WTC11 (cell line): ENCODE measurements around the gene APCDD1. TPM values are rescaled to one million over a fixed set of nuclear protein-coding genes. Genes with fewer than 3 reads are reported as not detected.

Experiments
- ATAC-seq: fragments of 200-7000 bp; cut with Tn5 transposase; 2 replicates; pipeline ENCODE4 v1.10.0; 2021; ENCODE audit warnings: mild to moderate bottlenecking, moderate library complexity
- CTCF ChIA-PET: fragments of 300-600 bp; sonication (Branson Sonifier 250); formaldehyde crosslinking; loops from one replicate; lab custom pipeline; 2021; ENCODE audit warnings: antibody characterized with exemption; lab: Charles Lee
- POLR2A ChIA-PET: fragments of 350-600 bp; sonication (Branson Sonifier 250); formaldehyde crosslinking; loops from one replicate; lab custom pipeline; 2021; ENCODE audit warnings: antibody characterized with exemption; lab: Charles Lee
- DNase-seq: peaks from one replicate; pipeline ENCODE4 v3.0.0; 2021; ENCODE audit warnings: low spot score
- H3K27ac Mint-ChIP-seq: 2 replicates; pipeline ENCODE4 v1.8.0; 2021; ENCODE audit warnings: mixed read lengths
- H3K27me3 Mint-ChIP-seq: 2 replicates; pipeline ENCODE4 v1.8.0; 2021; ENCODE audit warnings: low read depth, mild to moderate bottlenecking, moderate library complexity, mixed read lengths
- H3K36me3 Mint-ChIP-seq: 2 replicates; pipeline ENCODE4 v1.8.0; 2021; ENCODE audit warnings: mixed read lengths
- H3K4me1 Mint-ChIP-seq: 2 replicates; pipeline ENCODE4 v1.8.0; 2022; ENCODE audit warnings: mixed read lengths
- H3K4me3 Mint-ChIP-seq: 2 replicates; pipeline ENCODE4 v1.8.0; 2021; ENCODE audit warnings: mild to moderate bottlenecking, moderate library complexity, mixed read lengths
- H3K9me3 Mint-ChIP-seq: 2 replicates; pipeline ENCODE4 v1.8.0; 2021; ENCODE audit warnings: mixed read lengths
- AFF4 ChIP-seq: sonication (generic); formaldehyde crosslinking; IDR thresholded peaks from 2 replicates; pipeline ENCODE4 v1.8.1; 2023; ENCODE audit warnings: mild to moderate bottlenecking, missing genetic modification reagents, borderline replicate concordance
- AR ChIP-seq: fragments of 250-450 bp; sonication (Bioruptor Pico); IDR thresholded peaks from 2 replicates; pipeline ENCODE4 v1.9.0; 2021; ENCODE audit warnings: mild to moderate bottlenecking
- ELF4 ChIP-seq: sonication (generic); formaldehyde crosslinking; IDR thresholded peaks from 2 replicates; pipeline ENCODE4 v1.8.1; 2022; ENCODE audit warnings: low read depth, mild to moderate bottlenecking, moderate library complexity, missing genetic modification reagents
- ESRRA ChIP-seq: sonication (generic); formaldehyde crosslinking; IDR thresholded peaks from 2 replicates; pipeline ENCODE4 v1.8.1; 2022; ENCODE audit warnings: mild to moderate bottlenecking, missing genetic modification reagents, borderline replicate concordance
- FOXJ3 ChIP-seq: sonication (generic); formaldehyde crosslinking; IDR thresholded peaks from 2 replicates; pipeline ENCODE4 v1.9.0; 2021; ENCODE audit warnings: missing genetic modification reagents, mild to moderate bottlenecking, borderline replicate concordance
- FOXP1 ChIP-seq: sonication (generic); formaldehyde crosslinking; IDR thresholded peaks from 2 replicates; pipeline ENCODE4 v1.8.0; 2022; ENCODE audit warnings: missing genetic modification reagents, mild to moderate bottlenecking, moderate library complexity, borderline replicate concordance
- GTF2I ChIP-seq: fragments of 250-450 bp; sonication (Bioruptor Pico); conservative IDR thresholded peaks from 2 replicates; pipeline ENCODE4 v1.4.0; 2021; ENCODE audit warnings: mild to moderate bottlenecking
- JUN ChIP-seq: sonication (generic); formaldehyde crosslinking; IDR thresholded peaks from 2 replicates; pipeline ENCODE4 v1.8.0; 2023; ENCODE audit warnings: mild to moderate bottlenecking, missing genetic modification reagents
- KAT7 ChIP-seq: sonication (generic); formaldehyde crosslinking; IDR thresholded peaks from 2 replicates; pipeline ENCODE4 v1.8.1; 2023; ENCODE audit warnings: missing genetic modification reagents, mild to moderate bottlenecking, borderline replicate concordance
- MYBL2 ChIP-seq: sonication (generic); formaldehyde crosslinking; IDR thresholded peaks from 2 replicates; pipeline ENCODE4 v1.8.1; 2023; ENCODE audit warnings: mild to moderate bottlenecking, moderate library complexity, missing genetic modification reagents
- NFATC4 ChIP-seq: fragments of 250-450 bp; sonication (Bioruptor Pico); IDR thresholded peaks from 2 replicates; pipeline ENCODE4 v1.9.0; 2021; ENCODE audit warnings: mild to moderate bottlenecking
- SMAD3 ChIP-seq: sonication (generic); formaldehyde crosslinking; IDR thresholded peaks from 2 replicates; pipeline ENCODE4 v1.8.0; 2022; ENCODE audit warnings: missing genetic modification reagents, mild to moderate bottlenecking, borderline replicate concordance
- SMAD4 ChIP-seq: sonication (generic); formaldehyde crosslinking; IDR thresholded peaks from 2 replicates; pipeline ENCODE4 v1.8.0; 2022; ENCODE audit warnings: mild to moderate bottlenecking, missing genetic modification reagents
- TEAD4 ChIP-seq: sonication (generic); formaldehyde crosslinking; IDR thresholded peaks from 2 replicates; pipeline ENCODE4 v1.8.0; 2022; ENCODE audit warnings: mild to moderate bottlenecking, missing genetic modification reagents
- USF1 ChIP-seq: sonication (generic); formaldehyde crosslinking; IDR thresholded peaks from 2 replicates; pipeline ENCODE4 v1.8.0; 2022; ENCODE audit warnings: mild to moderate bottlenecking, missing genetic modification reagents
- ZNF138 ChIP-seq: sonication (generic); formaldehyde crosslinking; conservative IDR thresholded peaks from 2 replicates; pipeline ENCODE4 v1.8.1; 2022; ENCODE audit warnings: mild to moderate bottlenecking, moderate library complexity, missing genetic modification reagents
- ZNF416 ChIP-seq: fragments of 250-450 bp; sonication (Bioruptor Pico); IDR thresholded peaks from 2 replicates; pipeline ENCODE4 v1.9.0; 2021; ENCODE audit warnings: mild to moderate bottlenecking, inconsistent platforms
- ZNF532 ChIP-seq: fragments of 250-450 bp; sonication (Bioruptor Pico); IDR thresholded peaks from 2 replicates; pipeline ENCODE4 v1.9.0; 2021; ENCODE audit warnings: mild to moderate bottlenecking, borderline replicate concordance
- total RNA-seq: library from RNA; stranded (reverse); gene quantifications from 3 replicates; pipeline ENCODE4 v1.2.3, GENCODE V29; 2021
- TF ChIP-seq, protein P1 (sequence below): sonication (generic); formaldehyde crosslinking; IDR thresholded peaks from 2 replicates; pipeline ENCODE4 v1.8.1; 2022; ENCODE audit warnings: mild to moderate bottlenecking, moderate library complexity, missing genetic modification reagents
- TF ChIP-seq, protein P2 (sequence below): fragments of 250-450 bp; sonication (Bioruptor Pico); IDR thresholded peaks from 2 replicates; pipeline ENCODE4 v1.9.0; 2021; ENCODE audit warnings: mild to moderate bottlenecking

APCDD1 gene
- total RNA-seq, 1 experiment from 2014 or later: 7.1 TPM

DNA sequence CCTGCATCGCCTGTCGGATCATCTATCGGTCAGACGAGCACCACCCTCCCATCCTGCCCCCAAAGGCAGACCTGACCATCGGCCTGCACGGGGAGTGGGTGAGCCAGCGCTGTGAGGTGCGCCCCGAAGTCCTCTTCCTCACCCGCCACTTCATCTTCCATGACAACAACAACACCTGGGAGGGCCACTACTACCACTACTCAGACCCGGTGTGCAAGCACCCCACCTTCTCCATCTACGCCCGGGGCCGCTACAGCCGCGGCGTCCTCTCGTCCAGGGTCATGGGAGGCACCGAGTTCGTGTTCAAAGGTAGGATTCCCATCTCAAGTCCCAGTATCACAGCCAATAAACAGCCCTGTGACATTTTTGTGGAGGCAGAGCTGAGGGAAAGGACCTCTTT is 31.0 kb downstream of the APCDD1 start (continued):
- TF ChIP-seq ZNF532 (CRISPR knock-in tag) (no peak), FOXJ3 (no peak), JUN (CRISPR knock-in tag) (no peak), SMAD4 (no peak), GTF2I (CRISPR knock-in tag) (no peak), ZNF416 (CRISPR knock-in tag) (no peak), ZNF138 (CRISPR knock-in tag) (no peak)

DNA sequence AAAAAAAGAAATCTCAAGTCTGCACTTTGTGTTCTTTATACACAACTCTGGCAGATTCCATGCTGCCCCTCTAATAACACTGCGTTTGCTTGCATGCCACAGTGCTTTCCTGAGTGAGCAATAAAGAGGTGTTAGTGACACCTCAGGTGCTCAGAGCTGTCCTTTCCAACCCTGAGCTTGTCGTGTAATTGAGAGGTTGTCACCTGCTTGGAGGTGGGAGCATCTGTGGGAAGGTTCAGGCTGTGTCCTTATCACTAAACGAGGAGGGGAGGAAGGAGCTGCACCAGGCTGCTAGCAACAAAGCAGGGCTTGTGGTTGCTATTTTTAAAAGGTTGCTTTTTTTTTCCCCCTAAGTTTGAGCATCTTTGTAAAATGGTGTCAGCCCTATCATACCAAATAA is 31.9 kb downstream of the APCDD1 start:
- H3K27me3 Mint-ChIP-seq: peaks cover 24% of the 10 kb centered on the region
- DNase-seq (no peak), ATAC-seq (no peak)
- ChIA-PET POLR2A (interaction anchor here (0.8 kb wide), 1 partner anchor 188 kb away, joined by 3 read pairs; no protein-coding TSS in a partner anchor), CTCF (interaction anchor here (0.8 kb wide), 1 partner anchor 40 kb away, joined by 6 read pairs; the partner anchor contains the start of gene NAPG)
- TF ChIP-seq, protein P1, sequence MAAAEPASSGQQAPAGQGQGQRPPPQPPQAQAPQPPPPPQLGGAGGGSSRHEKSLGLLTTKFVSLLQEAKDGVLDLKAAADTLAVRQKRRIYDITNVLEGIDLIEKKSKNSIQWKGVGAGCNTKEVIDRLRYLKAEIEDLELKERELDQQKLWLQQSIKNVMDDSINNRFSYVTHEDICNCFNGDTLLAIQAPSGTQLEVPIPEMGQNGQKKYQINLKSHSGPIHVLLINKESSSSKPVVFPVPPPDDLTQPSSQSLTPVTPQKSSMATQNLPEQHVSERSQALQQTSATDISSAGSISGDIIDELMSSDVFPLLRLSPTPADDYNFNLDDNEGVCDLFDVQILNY (CRISPR knock-in tag): no peak
- TF ChIP-seq AR (CRISPR knock-in tag) (no peak), FOXP1 (CRISPR knock-in tag) (no peak), NFATC4 (CRISPR knock-in tag) (no peak), ZNF416 (CRISPR knock-in tag) (no peak)
- TF ChIP-seq, protein P2, sequence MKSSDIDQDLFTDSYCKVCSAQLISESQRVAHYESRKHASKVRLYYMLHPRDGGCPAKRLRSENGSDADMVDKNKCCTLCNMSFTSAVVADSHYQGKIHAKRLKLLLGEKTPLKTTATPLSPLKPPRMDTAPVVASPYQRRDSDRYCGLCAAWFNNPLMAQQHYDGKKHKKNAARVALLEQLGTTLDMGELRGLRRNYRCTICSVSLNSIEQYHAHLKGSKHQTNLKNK: no peak
- H3K9me3 Mint-ChIP-seq: no peaks in the 10 kb centered on the region
- no peak overlapping the region for H3K27ac Mint-ChIP-seq
- peaks cover 6% of the 10 kb centered on the region for H3K36me3 Mint-ChIP-seq
- peaks cover 25% of the 10 kb centered on the region for H3K4me1 Mint-ChIP-seq
- no peak overlapping the region for H3K4me3 Mint-ChIP-seq

- Mint-ChIP-seq H3K4me1 (peaks cover 17% of the 10 kb centered on the region), H3K9me3 (no peaks in the 10 kb centered on the region), H3K36me3 (peaks cover 6% of the 10 kb centered on the region), H3K27me3 (peaks cover 17% of the 10 kb centered on the region), H3K4me3 (no peak overlapping the region), H3K27ac (no peak overlapping the region)
- no peak for DNase-seq
- POLR2A ChIA-PET: interaction anchor here (0.8 kb wide), 1 partner anchor 189 kb away, joined by 3 read pairs; no protein-coding TSS in a partner anchor
- TF ChIP-seq TEAD4 (CRISPR knock-in tag) (no peak), ZNF416 (CRISPR knock-in tag) (no peak), USF1 (CRISPR knock-in tag) (no peak), SMAD3 (CRISPR knock-in tag) (no peak), FOXJ3 (no peak), ELF4 (CRISPR knock-in tag) (no peak), AFF4 (no peak), MYBL2 (CRISPR knock-in tag) (no peak), ESRRA (no peak), KAT7 (CRISPR knock-in tag) (no peak)
- ATAC-seq: no peak
- CTCF ChIA-PET: interaction anchor here (0.8 kb wide), 1 partner anchor 39 kb away, joined by 6 read pairs; the partner anchor contains the start of gene NAPG
These were observed 32.7 kb downstream of the APCDD1 start for GRCh38 chr18:10487154-10487553.
